ENCODE measurements around the gene RIC8A. TPM values are rescaled to one million over a fixed set of nuclear protein-coding genes. Genes with fewer than 3 reads are reported as not detected.
A peak's percentile ranks its signal among the peaks of the same experiment; 100 is the strongest.

RIC8A gene
- total RNA-seq, 2 donors from 2014 or later: 69.3 to 112 TPM

GRCh38 chr11:208181-208916 lies 841 bp downstream of the RIC8A start:
- H3K27ac ChIP-seq: peak overlapping the region; percentile 100
- peak overlapping the region; percentile 98 to 100 for H3K9ac ChIP-seq (ENCODE audit: low read depth in 2 of 2, low read length in 2 of 2)
- TF ChIP-seq, protein P1, sequence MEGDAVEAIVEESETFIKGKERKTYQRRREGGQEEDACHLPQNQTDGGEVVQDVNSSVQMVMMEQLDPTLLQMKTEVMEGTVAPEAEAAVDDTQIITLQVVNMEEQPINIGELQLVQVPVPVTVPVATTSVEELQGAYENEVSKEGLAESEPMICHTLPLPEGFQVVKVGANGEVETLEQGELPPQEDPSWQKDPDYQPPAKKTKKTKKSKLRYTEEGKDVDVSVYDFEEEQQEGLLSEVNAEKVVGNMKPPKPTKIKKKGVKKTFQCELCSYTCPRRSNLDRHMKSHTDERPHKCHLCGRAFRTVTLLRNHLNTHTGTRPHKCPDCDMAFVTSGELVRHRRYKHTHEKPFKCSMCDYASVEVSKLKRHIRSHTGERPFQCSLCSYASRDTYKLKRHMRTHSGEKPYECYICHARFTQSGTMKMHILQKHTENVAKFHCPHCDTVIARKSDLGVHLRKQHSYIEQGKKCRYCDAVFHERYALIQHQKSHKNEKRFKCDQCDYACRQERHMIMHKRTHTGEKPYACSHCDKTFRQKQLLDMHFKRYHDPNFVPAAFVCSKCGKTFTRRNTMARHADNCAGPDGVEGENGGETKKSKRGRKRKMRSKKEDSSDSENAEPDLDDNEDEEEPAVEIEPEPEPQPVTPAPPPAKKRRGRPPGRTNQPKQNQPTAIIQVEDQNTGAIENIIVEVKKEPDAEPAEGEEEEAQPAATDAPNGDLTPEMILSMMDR (IDR thresholded peaks at IDR 0.05): no peak
- H3K9me3 ChIP-seq: no peaks in the 10 kb centered on the region
- no peaks in the 10 kb centered on the region for H3K27me3 ChIP-seq
- peaks cover 29% of the 10 kb centered on the region for H3K36me3 ChIP-seq
- peak overlapping the region; percentile 99 for H3K4me3 ChIP-seq
- peak; percentile 83 for DNase-seq
- intact Hi-C loops (cut with DNase I): no loop called here
- peaks cover 21% of the 10 kb centered on the region for H3K4me1 ChIP-seq

DNA sequence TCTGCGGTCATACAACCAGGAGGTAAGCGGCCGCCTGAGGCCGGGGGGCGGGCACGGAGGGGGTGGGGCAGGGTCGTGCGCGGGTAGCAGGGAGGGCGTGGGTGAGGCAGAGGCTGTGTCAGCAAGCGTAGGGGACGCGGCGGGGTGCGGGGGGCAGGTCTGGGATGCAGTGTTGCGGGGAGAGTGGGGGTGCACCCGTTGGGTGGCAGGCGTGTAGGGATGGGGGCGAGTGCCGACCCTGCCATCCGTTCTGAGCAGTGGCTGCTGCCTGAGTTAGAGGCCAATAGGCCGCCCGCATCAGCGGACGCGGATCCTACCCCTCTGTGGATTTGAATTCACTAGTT lies 1.4 kb downstream of the RIC8A start:
- TF ChIP-seq, protein P1 (IDR thresholded peaks at IDR 0.05): no peak
- Histone ChIP-seq H3K9ac (ENCODE audit: low read depth in 2 of 2, low read length in 2 of 2) (peak overlapping the region; percentile 71 to 100), H3K9me3 (no peaks in the 10 kb centered on the region), H3K27ac (peak overlapping the region; percentile 100), H3K36me3 (peaks cover 29% of the 10 kb centered on the region), H3K27me3 (no peaks in the 10 kb centered on the region), H3K4me3 (peak overlapping the region; percentile 99), H3K4me1 (peaks cover 21% of the 10 kb centered on the region)
- intact Hi-C loops (cut with DNase I): no loop called here
- no peak for DNase-seq

DNA sequence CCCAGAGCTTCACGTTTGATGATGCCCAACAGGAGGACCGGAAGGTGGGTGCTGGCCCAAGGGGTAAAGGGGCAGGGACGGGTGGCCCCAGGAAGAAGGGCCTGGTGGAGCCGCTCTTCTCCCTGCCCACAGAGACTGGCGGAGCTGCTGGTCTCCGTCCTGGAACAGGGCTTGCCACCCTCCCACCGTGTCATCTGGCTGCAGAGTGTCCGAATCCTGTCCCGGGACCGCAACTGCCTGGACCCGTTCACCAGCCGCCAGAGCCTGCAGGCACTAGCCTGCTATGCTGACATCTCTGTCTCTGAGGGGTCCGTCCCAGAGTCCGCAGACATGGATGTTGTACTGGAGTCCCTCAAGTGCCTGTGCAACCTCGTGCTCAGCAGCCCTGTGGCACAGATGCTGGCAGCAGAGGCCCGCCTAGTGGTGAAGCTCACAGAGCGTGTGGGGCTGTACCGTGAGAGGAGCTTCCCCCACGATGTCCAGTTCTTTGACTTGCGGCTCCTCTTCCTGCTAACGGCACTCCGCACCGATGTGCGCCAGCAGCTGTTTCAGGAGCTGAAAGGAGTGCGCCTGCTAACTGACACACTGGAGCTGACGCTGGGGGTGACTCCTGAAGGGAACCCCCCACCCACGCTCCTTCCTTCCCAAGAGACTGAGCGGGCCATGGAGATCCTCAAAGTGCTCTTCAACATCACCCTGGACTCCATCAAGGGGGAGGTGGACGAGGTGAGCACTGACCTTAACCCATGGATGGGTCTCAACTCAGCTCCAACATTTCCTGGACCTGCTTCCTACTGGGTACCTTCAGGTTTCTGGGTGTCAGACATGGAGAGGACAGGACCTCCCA lies 2.0 kb downstream of the RIC8A start:
- Histone ChIP-seq H3K36me3 (peaks cover 24% of the 10 kb centered on the region), H3K4me1 (peaks cover 21% of the 10 kb centered on the region), H3K27ac (peak overlapping the region; percentile 100), H3K9me3 (no peaks in the 10 kb centered on the region), H3K9ac (ENCODE audit: low read depth in 2 of 2, low read length in 2 of 2) (peak overlapping the region; percentile 71 to 100), H3K4me3 (peak overlapping the region; percentile 99), H3K27me3 (no peaks in the 10 kb centered on the region)
- intact Hi-C loops (cut with DNase I): no loop called here
- peak; percentile 19 for DNase-seq
- TF ChIP-seq, protein P1 (IDR thresholded peaks at IDR 0.05): no peak

DNA sequence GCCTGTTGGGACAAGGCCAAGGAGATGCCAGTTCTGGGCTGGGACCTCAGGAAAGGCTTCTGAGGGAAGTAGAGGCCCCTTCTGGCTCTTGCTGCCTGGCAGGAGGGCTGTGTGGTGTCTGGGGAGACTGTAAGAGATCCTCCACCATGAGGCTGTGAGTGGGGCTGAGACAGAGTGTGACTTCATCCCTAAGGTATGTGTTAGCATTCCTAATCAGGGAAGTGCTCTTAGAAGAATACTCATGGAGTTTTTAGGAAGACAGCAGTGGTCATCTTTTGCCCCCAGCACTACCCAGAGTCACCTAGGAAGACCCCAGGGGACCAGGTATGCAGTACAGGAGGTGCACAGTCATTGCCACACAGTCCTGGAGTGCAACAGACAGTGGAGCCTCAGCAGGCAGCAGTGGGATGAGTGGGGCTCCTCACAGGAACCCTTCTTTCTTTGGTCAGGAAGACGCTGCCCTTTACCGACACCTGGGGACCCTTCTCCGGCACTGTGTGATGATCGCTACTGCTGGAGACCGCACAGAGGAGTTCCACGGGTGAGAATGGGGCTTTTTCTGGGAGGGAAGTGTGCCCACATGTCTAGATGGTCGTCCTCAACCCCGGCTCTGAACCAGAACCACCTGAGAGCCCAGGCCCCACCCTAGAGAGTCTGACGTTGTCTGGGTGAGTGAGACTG lies 2.8 kb downstream of the RIC8A start:
- Histone ChIP-seq H3K9ac (ENCODE audit: low read depth in 2 of 2, low read length in 2 of 2) (peak overlapping the region in 1 of 2 donors; percentile 100), H3K36me3 (peaks cover 25% of the 10 kb centered on the region), H3K27ac (no peak overlapping the region), H3K4me1 (peaks cover 21% of the 10 kb centered on the region), H3K27me3 (no peaks in the 10 kb centered on the region), H3K4me3 (no peak overlapping the region), H3K9me3 (no peaks in the 10 kb centered on the region)
- DNase-seq: peak; percentile 15
- intact Hi-C loops (cut with DNase I): no loop called here
- TF ChIP-seq, protein P1 (IDR thresholded peaks at IDR 0.05): no peak

DNA sequence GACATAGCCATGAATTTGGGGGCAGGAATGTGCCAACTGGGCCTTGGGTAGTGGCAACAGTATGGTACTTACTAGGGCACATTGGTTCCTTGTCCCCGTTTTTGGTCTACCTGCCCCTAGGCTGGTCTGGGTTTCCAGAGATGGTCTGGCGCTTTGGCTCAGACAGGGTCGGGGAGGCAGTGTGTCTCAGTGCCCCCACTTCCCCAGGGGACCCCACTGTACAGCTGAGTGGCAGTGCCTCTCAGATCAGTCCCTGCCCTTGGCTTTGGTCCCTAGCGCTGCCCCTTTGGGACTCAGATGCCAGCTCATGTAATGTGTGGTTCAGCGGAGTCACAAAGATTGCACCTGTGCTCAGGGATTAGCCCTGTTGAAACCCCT lies 3.3 kb downstream of the RIC8A start:
- H3K4me1 ChIP-seq: peaks cover 17% of the 10 kb centered on the region
- TF ChIP-seq, protein P1 (IDR thresholded peaks at IDR 0.05): no peak
- no peak overlapping the region for H3K9ac ChIP-seq (ENCODE audit: low read depth in 2 of 2, low read length in 2 of 2)
- H3K27ac ChIP-seq: no peak overlapping the region
- H3K27me3 ChIP-seq: no peaks in the 10 kb centered on the region
- DNase-seq: peak; percentile 13
- H3K36me3 ChIP-seq: peaks cover 26% of the 10 kb centered on the region
- no peak overlapping the region for H3K4me3 ChIP-seq
- no peaks in the 10 kb centered on the region for H3K9me3 ChIP-seq
- intact Hi-C loops (cut with DNase I): no loop called here

Measured in colonic mucosa (tissue), 4 donors.